Colon (tissue), 2 donors: ENCODE measurements around the gene NEMP1.
"Not testable (repeated sequence)": the region's sequence is repeated elsewhere in the genome, so short reads cannot be mapped to it uniquely, and the experiment has no call there.

Experiments
- FAIRE-seq: peaks from 2 replicates; lab custom pipeline; 2012; peaks lifted over from hg19 to GRCh38; lab: Jason Lieb, UNC
- donor health status: control.
- donor health status: control.

The NEMP1 gene

DNA sequence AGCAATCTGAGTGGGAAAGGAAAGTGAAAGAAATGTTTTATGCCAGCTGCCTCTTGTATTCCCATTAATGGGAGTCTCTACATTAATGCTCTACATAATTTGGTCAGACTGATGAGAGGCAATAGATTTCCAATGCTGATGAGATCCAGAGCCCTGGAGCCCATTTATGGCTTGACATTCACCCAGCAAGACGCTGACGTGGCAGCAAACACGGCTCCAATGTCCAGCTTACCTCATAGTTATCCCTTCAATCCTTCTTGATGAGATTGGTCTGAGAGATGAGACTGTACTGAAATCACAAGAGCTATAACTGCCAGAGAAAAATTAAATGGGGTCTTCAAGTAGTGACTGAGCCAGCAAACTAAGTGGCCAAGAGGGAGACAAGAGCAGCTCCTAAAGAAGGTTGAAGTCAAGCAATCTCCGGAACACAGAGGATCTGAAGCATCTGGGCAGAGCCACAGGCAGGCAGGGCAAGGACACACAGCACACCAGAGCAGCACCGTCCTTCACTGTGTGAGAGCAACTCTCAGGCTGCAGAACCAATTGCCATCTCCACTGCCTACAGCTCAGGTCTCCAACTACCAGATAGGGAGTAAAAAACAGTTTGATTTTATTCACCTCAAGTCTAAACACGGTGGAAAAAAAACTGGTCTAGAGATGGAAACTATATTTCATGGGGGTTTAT lies 21.4 kb downstream of the NEMP1 start:
- FAIRE-seq = no peak

GRCh38 chr12:57055824-57056223 lies 22.8 kb downstream of the NEMP1 start:
- FAIRE-seq = no peak

- not testable (repeated sequence) for FAIRE-seq
Measured at GRCh38 chr12:57053901-57054300, 24.7 kb downstream of the NEMP1 start.

- FAIRE-seq = not testable (repeated sequence)
Measured at GRCh38 chr12:57053146-57053545, 25.4 kb downstream of the NEMP1 start.

DNA sequence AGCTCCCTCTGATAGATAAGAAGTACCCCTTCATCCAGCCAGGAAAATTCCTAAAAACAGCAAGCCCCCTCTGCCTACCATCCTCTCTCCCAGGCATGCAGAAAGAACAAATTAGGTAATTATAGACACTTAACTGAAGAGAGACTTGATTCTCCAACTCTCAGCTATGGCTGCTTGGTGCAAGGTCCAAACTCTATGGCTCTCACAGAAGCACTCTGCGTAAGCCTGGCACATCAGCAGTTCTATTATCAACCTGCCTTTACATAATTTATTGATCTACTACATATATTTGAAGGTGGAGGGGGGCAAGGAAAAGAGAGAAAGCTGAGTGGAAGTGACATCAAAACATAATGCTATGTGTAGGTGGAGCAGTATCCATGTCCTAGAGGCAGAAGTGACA lies 27.6 kb downstream of the NEMP1 start:
- no peak for FAIRE-seq

GRCh38 chr12:57049890-57050289 lies 28.7 kb downstream of the NEMP1 start, which contains the start of gene MYO1A:
TSS of gene MYO1A (minus strand) at chr12:57050129. CDS start at chr12:57048323, 1,806 bp downstream.
- no peak for FAIRE-seq

- no peak for FAIRE-seq
Measured at GRCh38 chr12:57049119-57049446, 29.5 kb downstream of the NEMP1 start.

GRCh38 chr12:57048423-57049118 lies 30.0 kb downstream of the NEMP1 start:
- FAIRE-seq = no peak

DNA sequence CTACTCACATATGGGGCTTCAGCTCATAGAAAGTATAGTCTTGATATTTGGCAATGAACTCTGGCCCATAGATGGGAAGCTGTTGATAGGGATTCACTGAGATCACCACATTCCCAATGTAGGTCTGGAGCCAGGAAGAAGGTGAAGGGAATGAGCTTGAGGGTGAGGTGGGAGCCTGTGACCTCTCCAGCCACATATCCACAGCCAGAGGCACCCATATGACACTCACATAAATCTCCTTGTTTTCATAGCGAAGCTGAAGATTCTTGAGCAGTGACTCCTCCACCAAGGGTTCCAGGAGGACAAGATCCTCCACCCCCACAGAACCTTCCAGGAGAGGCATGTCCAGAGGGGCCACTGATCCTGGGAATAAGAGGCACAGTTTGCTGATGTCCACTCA lies 30.6 kb downstream of the NEMP1 start:
- FAIRE-seq = no peak

GRCh38 chr12:57046947-57047890 lies 31.4 kb downstream of the NEMP1 start:
- no peak for FAIRE-seq

GRCh38 chr12:57046086-57046791 lies 32.4 kb downstream of the NEMP1 start:
- no peak for FAIRE-seq

- FAIRE-seq = no peak
Measured at GRCh38 chr12:57044889-57045288, 33.7 kb downstream of the NEMP1 start.

- FAIRE-seq = no peak
Measured at GRCh38 chr12:57044468-57044867, 34.1 kb downstream of the NEMP1 start.

GRCh38 chr12:57042695-57043094 lies 35.9 kb downstream of the NEMP1 start:
- FAIRE-seq = no peak

DNA sequence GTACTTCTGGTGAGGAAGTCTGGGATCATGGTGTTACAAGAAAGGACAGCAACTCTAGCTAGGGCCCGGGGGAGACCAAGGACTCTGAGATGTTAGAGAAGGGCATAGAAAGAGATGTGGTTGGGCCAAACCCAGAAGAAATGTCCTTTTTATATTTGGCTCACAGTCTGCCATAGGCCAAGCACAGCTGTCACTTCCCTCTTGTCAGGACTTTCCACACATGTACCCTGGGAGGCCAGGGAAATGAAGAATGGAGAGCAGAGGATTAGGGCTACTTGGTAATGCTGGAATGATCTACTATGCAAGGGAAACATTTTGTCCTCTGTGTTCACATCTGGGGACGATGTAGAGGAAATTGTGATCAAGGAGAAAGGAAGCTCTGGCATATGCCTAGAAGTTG lies 37.8 kb downstream of the NEMP1 start:
- no peak for FAIRE-seq

GRCh38 chr12:57040211-57040610 lies 38.4 kb downstream of the NEMP1 start:
- FAIRE-seq = no peak

GRCh38 chr12:57039016-57039798 lies 39.4 kb downstream of the NEMP1 start:
- no peak for FAIRE-seq

- FAIRE-seq = no peak
Measured at GRCh38 chr12:57037264-57037663, 41.3 kb downstream of the NEMP1 start.

GRCh38 chr12:57033431-57033830 lies 45.2 kb downstream of the NEMP1 start:
- FAIRE-seq = no peak

DNA sequence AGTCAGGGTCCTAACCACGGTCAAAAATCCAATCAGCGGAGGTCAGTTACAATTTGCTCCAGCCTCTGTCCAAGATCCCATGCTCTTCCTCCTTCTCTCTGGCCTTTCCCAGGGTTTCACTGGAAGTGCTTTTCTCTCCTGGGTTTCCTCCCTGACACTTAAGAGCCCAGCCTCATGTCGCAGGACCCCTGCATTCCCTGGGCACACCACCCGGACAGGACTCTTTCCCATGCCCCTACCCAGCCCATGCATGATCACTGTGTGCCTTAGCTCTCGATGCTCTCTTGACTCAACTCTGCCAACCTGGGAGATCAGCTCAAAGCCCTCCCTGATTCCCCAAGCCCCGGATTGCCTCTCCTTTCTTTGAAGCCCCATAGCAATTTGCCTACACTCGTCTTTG lies 46.8 kb downstream of the NEMP1 start:
- no peak for FAIRE-seq

- no peak for FAIRE-seq
Measured at GRCh38 chr12:57031138-57031725, 47.4 kb downstream of the NEMP1 start.
